Measurements from ENCODE around the gene TMEM184A. TPM values are rescaled to one million over a fixed set of nuclear protein-coding genes. Genes with fewer than 3 reads are reported as not detected.

TMEM184A gene
- total and polyA plus RNA-seq, 10 of the 15 experiments (the other 5 are each of a cell fraction or from before 2014, with no cell fraction given), result 0.04 to 0.15 TPM; not detected in 8

- RAD21 ChIA-PET (ENCODE audit: unreplicated experiment), result interaction anchor here (0.6 to 0.7 kb wide), 2 partner anchors 24 to 717 kb away, joined by 3 read pairs; no protein-coding TSS in a partner anchor
- DNase-seq (ENCODE audit: low read depth, low spot score), result no peak
- FAIRE-seq, result no peak
- H3K79me2 ChIP-seq (ENCODE audit: control insufficient read depth, insufficient read depth, low read length), result peaks cover 32% of the 10 kb centered on the region
- in situ Hi-C loops (cut with MboI) (no loop called here), intact Hi-C loops (cut with micrococcal nuclease; ENCODE audit: unreplicated experiment) (no loop called here)
- H3K4me1 ChIP-seq (ENCODE audit: control insufficient read depth, insufficient read depth, low read length), result peaks cover 11% of the 10 kb centered on the region
- CTCF ChIA-PET, result no interaction called here
- H3K36me3 ChIP-seq (ENCODE audit: control insufficient read depth in 2 of 2, insufficient read depth in 2 of 2, low read length in 1 of 2), result peaks cover 3 to 20% of the 10 kb centered on the region in 2 experiments; a peak in 3 of 4 replicates
- SMC1A ChIA-PET (ENCODE audit: uncharacterized antibody, unreplicated experiment), result no interaction called here
- H4K20me1 ChIP-seq (ENCODE audit: control insufficient read depth, insufficient read depth), result peaks cover 7% of the 10 kb centered on the region; the same call in 1 of the 2 replicates
- H3K4me2 ChIP-seq (ENCODE audit: control insufficient read depth, insufficient read depth), result no peak overlapping the region
- ATAC-seq, result no peak
- H3K27ac ChIP-seq (ENCODE audit: control insufficient read depth, insufficient read depth), result no peak overlapping the region
- no peak overlapping the region for H3K9ac ChIP-seq (ENCODE audit: control insufficient read depth, insufficient read depth, low read length)
- WGBS (ENCODE audit: insufficient coverage, insufficient replicate concordance, low lambda C conversion rate, missing lambda C conversion rate), result 96% methylated on average over 38 of the region's 52 CpGs
- no peaks in the 10 kb centered on the region for H3K9me3 ChIP-seq (replicated peaks; ENCODE audit: control insufficient read depth, insufficient read depth, low read length)
- H2AFZ ChIP-seq (ENCODE audit: control insufficient read depth, low read depth, low read length), result no peak overlapping the region
- H3K4me3 ChIP-seq, result no peak overlapping the region
- POLR2A ChIA-PET, result no interaction called here
- BruUV-seq (replicated peaks), result no TSS peak
- no peaks in the 10 kb centered on the region for H3K27me3 ChIP-seq (replicated peaks in 1 of 2; ENCODE audit: control insufficient read depth in 2 of 2, insufficient read depth in 2 of 2, low read length in 1 of 2)
- no peak for TF ChIP-seq RAD21 (IDR thresholded peaks at IDR 0.05; ENCODE audit: insufficient read depth, low read depth, low read length)
- TF ChIP-seq CREM (IDR thresholded peaks at IDR 0.05; ENCODE audit: low read depth), result no peak
- no peak for TF ChIP-seq BMI1 (IDR thresholded peaks at IDR 0.05; ENCODE audit: borderline replicate concordance)
- TF ChIP-seq NRF1 (conservative IDR thresholded peaks at IDR 0.05; ENCODE audit: low read depth, low read length), result no peak
- TF ChIP-seq ETV6 (conservative IDR thresholded peaks at IDR 0.05 in 1 of 2, IDR thresholded peaks at IDR 0.05 in 1 of 2; ENCODE audit: borderline replicate concordance in 1 of 2, low read depth in 1 of 2), result no peak
- TF ChIP-seq CEBPZ (IDR thresholded peaks at IDR 0.05; ENCODE audit: low read depth, low read length), result no peak
- no peak for TF ChIP-seq IKZF1 (conservative IDR thresholded peaks at IDR 0.05)
- no peak for TF ChIP-seq ELK1 (IDR thresholded peaks at IDR 0.05; ENCODE audit: low read depth, low read length)
- TF ChIP-seq LARP7 (IDR thresholded peaks at IDR 0.05), result no peak
- TF ChIP-seq ZNF592 (IDR thresholded peaks at IDR 0.05), result no peak
- no peak for TF ChIP-seq SMARCA5 (IDR thresholded peaks at IDR 0.05)
- no peak for TF ChIP-seq KDM1A (IDR thresholded peaks at IDR 0.05; ENCODE audit: borderline replicate concordance)
- no peak for TF ChIP-seq CBX5 (IDR thresholded peaks at IDR 0.05; ENCODE audit: low read depth)
- no peak for TF ChIP-seq FOXM1 (IDR thresholded peaks at IDR 0.05; ENCODE audit: low read depth, low read length)
- TF ChIP-seq WRNIP1 (IDR thresholded peaks at IDR 0.05; ENCODE audit: borderline replicate concordance, low read depth, low read length), result no peak
- no peak for TF ChIP-seq PML (IDR thresholded peaks at IDR 0.05; ENCODE audit: low read length)
Measured at GRCh38 chr7:1536743-1537534, 19.1 kb downstream of the TMEM184A start.

Measured in GM12878 (cell line).